Activated T-cell treated with anti-CD3 and anti-CD28 coated beads for 24 hours (primary cell): ENCODE results near the gene DHX34.
"Not testable (repeated sequence)": the region's sequence is repeated elsewhere in the genome, so short reads cannot be mapped to it uniquely, and the experiment has no call there.

Experiments
- DNase-seq: peaks from one replicate; pipeline ENCODE4 v3.0.0-alpha.2; 2020; ENCODE audit warnings: low read depth

DHX34 gene

DNA sequence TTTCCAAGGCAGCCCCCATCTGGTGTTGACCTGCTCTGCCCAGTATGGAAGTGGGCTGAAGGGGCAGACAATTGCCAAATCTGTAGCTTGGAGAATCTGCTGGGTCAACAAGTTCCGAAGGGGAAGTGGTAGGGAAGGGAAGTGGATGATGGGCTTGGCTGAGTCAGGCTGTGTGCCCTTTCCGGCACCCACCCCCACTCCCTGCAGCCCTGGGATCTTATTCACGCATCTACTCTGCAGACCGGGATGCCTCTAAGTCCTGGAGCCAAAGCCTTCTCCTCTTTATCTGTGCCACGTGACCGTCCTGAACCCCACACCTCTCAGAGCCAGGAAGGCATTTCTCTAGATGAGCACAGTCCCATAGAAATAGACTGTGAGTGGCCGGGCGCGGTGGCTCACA lies 24.6 kb upstream of the DHX34 start:
- DNase-seq: no peak

- no peak for DNase-seq
These were observed 18.6 kb upstream of the DHX34 start for GRCh38 chr19:47330466-47330869.

GRCh38 chr19:47331490-47331889 lies 17.6 kb upstream of the DHX34 start:
- DNase-seq: no peak

DNA sequence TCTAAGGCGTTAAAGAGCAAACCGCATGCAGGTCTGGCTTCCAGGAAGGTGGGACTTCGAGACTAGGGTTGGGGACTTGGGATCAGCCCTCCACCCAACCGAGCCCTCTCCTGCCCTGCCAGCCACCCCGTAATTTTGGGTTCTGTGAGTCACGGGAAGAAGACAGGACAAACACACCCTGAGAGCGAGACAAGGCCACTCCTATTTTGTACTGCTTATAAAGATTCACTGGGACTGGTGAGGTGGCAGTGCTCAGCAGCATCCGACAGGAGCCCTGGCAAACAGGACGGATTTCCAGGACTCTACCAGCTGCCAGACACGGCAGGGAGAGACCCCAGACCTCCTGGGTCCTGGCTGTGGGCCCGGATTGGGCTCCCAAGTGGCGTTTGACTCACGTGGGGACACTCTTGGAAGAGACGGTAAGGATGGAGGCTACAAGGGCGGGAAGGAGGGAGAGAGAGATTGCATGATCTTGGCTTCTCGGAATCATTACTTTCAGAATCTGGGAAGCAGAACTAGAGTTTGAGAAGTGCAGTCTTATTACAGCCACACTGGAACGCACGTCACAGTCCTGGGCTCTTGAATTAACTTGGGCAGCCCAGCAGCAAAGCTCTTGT lies 17.1 kb upstream of the DHX34 start, which contains the start of gene C5AR2:
Gene C5AR2, plus strand, starts transcription at position 245 of the 617 bp plus-strand sequence. CDS start 8,625 bp downstream, outside the sequence.
- no peak for DNase-seq

DNA sequence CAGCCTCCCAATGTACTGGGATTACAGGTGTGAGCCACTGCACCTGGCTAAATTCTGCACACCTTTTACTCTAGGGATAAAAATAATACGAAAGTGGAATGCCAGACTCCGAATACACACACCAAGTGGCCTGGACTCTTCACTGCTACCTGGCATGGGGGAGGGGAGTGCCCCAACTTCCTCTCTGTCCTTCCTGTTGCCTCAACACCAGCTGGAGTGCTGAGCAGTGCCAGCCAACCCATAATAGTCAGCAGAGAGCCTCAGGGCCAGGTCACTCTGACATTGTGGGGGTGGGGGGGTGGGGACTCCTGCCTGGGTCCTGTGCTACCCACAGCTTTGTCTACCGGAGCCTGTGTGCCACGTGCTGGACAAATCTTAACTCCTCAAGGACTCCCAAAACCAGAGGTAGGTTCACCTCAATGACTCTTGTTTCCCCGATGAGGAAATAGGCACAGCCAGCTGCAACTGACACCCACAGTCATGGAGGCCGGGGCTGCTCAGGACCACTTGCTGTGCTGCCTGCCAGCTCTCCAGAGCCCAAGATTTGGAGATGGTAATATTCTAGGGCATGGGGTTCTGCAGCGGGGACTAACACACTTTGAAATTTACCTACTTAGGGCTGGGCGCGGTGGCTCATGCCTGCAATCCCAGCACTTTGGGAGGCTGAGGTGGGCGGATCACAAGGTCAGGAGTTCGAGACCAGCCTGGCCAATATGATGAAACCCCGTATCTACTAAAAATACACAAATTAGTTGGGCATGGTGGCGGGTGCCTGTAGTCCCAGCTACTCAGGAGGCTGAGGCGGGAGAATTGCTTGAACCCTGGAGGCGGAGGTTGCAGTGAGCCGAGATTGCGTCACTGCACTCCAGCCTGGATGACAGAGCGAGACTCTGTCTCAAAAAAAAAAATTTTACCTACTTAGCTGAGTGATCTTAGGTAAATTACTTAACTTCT lies 12.1 kb upstream of the DHX34 start:
- DNase-seq: not testable (repeated sequence)

DNA sequence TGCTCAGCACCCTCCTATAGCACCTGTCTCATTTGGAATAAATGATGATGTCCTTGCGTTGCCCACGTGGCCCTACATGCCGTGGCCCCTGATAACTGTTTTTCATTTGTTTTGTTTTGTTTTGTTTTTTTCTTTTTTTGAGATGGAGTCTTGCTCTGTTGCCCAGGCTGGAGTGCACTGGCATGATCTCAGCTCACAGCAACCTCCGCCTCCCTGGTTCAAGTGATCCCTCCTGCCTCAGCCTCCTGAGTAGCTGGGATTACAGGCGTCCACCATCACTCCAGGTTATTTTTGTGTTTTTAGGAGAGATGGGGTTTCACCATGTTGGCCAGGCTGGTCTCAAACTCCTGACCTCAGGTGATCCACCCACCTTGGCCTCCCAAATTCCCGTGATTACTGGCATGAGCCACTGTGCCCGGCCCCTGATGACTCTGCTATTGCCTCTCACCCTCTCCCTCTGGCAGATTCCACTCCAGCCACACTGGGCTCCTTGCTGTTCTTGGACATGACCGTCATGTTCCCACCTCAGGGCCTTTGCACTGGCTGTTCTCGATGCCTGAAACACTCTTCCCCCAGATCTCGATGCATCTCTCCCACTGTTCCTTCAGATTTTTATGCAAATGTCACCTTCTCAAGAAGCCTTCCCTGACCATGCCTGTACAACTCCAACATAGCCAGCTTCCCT lies 9.8 kb upstream of the DHX34 start:
- no peak for DNase-seq

DNA sequence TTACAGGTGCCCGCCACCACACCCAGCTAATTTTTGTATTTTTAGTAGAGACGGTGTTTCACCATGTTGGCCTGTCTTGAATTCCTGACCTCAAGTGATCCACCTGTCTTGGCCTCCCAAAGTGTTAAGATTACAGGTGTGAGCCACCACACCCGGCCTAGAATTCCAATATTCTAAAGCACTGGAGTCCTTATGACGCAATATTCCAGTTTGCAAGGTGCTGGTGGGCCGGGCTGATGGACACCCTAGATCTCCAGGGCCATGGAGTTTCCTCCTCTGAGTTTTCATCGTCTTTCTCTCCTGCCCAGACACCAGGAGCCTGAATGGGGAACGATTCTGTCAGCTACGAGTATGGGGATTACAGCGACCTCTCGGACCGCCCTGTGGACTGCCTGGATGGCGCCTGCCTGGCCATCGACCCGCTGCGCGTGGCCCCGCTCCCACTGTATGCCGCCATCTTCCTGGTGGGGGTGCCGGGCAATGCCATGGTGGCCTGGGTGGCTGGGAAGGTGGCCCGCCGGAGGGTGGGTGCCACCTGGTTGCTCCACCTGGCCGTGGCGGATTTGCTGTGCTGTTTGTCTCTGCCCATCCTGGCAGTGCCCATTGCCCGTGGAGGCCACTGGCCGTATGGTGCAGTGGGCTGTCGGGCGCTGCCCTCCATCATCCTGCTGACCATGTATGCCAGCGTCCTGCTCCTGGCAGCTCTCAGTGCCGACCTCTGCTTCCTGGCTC lies 8.5 kb upstream of the DHX34 start:
- DNase-seq: no peak

- no peak for DNase-seq
These were observed 7.4 kb upstream of the DHX34 start for GRCh38 chr19:47341734-47342133.

GRCh38 chr19:47343194-47343802 lies 5.8 kb upstream of the DHX34 start:
- DNase-seq: no peak

DNA sequence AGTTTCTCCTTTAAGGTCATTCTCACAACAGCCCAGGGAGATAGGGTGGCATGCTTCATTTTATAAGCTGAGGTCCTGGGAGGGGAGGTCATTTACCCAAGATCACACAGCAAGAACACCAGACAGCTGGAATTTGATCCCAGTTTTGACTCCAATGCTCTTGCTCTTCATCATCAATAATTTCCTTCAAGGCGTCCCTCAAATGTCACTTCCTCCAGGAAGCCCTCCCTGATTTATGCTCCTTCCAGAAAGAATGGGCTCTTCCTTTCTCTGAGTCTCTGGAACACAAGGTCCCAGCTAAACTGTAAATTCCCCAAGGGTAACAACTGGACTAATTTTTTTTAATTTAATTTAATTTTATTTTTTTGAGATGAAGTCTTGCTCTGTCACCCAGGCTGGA lies 4.7 kb upstream of the DHX34 start:
- no peak for DNase-seq

- not testable (repeated sequence) for DNase-seq
These were observed 3.1 kb upstream of the DHX34 start for GRCh38 chr19:47346024-47346423.

DNA sequence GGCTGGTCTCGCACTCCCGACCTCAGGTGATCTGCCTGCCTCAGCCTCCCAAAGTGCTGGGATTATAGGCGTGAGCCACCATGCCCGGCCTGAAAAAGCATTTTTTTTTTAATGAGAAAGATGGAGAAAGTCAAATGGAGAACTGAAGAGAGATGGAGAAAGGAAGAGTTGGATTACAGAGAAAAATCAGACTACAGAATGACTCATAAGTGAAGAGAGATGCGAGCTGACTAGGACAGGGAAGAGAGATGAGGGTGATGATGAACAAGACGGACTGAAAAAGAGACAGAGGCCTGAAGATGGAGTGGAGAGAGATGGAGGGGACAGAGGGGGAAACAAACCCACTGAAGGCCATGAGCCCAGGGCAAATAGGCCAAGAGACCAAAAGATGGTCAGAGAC lies 1.5 kb downstream of the DHX34 start:
- DNase-seq: no peak

DNA sequence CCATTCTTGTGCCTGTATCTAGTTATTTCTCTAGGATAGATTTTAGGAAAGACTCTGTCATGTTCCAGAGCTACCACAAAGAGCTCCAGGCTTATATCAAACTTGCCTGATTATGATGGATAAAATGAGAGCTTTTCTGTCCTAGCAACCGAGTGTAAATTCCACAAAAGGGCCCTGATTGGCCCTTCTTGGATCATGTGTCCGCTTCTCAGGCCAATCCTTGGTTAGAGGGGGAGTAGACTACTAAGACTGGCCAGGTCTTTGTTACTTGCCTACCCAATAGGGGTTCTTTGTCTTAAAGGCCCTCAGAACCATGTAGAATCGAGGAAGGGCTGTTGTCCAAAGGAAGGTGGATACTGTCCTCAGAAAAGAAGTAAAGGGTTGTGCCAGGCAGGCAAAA lies 2.4 kb downstream of the DHX34 start:
- no peak for DNase-seq

GRCh38 chr19:47352095-47352494 lies 3.0 kb downstream of the DHX34 start:
- no peak for DNase-seq

DNA sequence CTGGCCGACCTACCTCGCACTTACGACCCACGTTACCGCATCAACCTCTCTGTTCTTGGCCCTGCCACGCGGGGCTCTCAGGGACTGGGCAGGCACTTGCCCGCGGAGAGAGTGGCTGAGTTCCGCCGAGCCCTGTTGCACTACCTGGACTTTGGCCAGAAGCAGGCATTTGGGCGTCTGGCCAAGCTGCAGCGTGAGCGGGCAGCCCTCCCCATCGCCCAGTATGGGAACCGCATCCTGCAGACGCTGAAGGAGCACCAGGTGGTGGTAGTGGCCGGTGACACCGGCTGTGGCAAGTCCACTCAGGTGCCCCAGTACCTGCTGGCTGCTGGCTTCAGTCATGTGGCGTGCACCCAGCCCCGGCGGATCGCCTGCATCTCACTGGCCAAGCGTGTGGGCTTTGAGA lies 4.2 kb downstream of the DHX34 start:
- DNase-seq: no peak

- DNase-seq: no peak
These were observed 7.8 kb downstream of the DHX34 start for GRCh38 chr19:47356900-47357299.

GRCh38 chr19:47357788-47358680 lies 8.9 kb downstream of the DHX34 start:
- no peak for DNase-seq

GRCh38 chr19:47358936-47359335 lies 9.8 kb downstream of the DHX34 start:
- DNase-seq: no peak

- DNase-seq: no peak
These were observed 13.2 kb downstream of the DHX34 start for GRCh38 chr19:47362321-47362720.

- DNase-seq: no peak
These were observed 14.8 kb downstream of the DHX34 start for GRCh38 chr19:47363758-47364531.
